NOMO-1 (cell line): Measurements from ENCODE around the gene TP53I3.
"Not testable (repeated sequence)": the region's sequence is repeated elsewhere in the genome, so short reads cannot be mapped to it uniquely, and the experiment has no call there.

Experiments
- DNase-seq, 2 experiments: peaks; one replicate each; lab custom pipeline; 2025; ENCODE audit not compliant: unreplicated experiment in 2 of 2; lab: John Stamatoyannopoulos, UW

The TP53I3 gene

GRCh38 chr2:24101992-24102391 lies 17.4 kb upstream of the TP53I3 start:
- DNase-seq: no peak

- DNase-seq: not testable (repeated sequence)
These were observed 16.1 kb upstream of the TP53I3 start for GRCh38 chr2:24100732-24101131.

GRCh38 chr2:24095171-24095677 lies 10.6 kb upstream of the TP53I3 start:
- not testable (repeated sequence) for DNase-seq

- not testable (repeated sequence) for DNase-seq
These were observed 8.6 kb upstream of the TP53I3 start for GRCh38 chr2:24093270-24093669.

- DNase-seq: peak; percentile 68 to 75
These were observed 4.3 kb upstream of the TP53I3 start for GRCh38 chr2:24088821-24089359.

GRCh38 chr2:24087032-24087431 lies 2.4 kb upstream of the TP53I3 start:
- DNase-seq: no peak

- no peak for DNase-seq
These were observed 1.6 kb upstream of the TP53I3 start for GRCh38 chr2:24086241-24086640.

GRCh38 chr2:24085200-24085489 lies 511 bp upstream of the TP53I3 start:
- no peak for DNase-seq

- DNase-seq: peak in 1 of 2 experiments; percentile 6
These were observed 858 bp downstream of the TP53I3 start for GRCh38 chr2:24083567-24084385.

GRCh38 chr2:24082787-24083566 lies 1.7 kb downstream of the TP53I3 start:
- no peak for DNase-seq

- no peak for DNase-seq
These were observed 3.9 kb downstream of the TP53I3 start for GRCh38 chr2:24080701-24081100.

- no peak for DNase-seq
These were observed 6.8 kb downstream of the TP53I3 start for GRCh38 chr2:24077879-24078278.

- peak in 1 of 2 experiments; percentile 11 for DNase-seq
These were observed 7.1 kb downstream of the TP53I3 start for GRCh38 chr2:24077535-24077877.

- DNase-seq: peak; percentile 66 to 68
These were observed 7.6 kb downstream of the TP53I3 start for GRCh38 chr2:24076849-24077534.

- peak; percentile 97 to 98 for DNase-seq
These were observed 8.5 kb downstream of the TP53I3 start, which contains the start of gene SF3B6 for GRCh38 chr2:24075915-24076848. Gene SF3B6 (minus strand): TSS chr2:24076326. CDS start chr2:24076229, 97 bp downstream.

- DNase-seq: no peak
These were observed 9.4 kb downstream of the TP53I3 start for GRCh38 chr2:24075259-24075658.

GRCh38 chr2:24073816-24074215 lies 10.8 kb downstream of the TP53I3 start:
- DNase-seq: no peak

- DNase-seq: no peak
These were observed 12.4 kb downstream of the TP53I3 start for GRCh38 chr2:24072259-24072658.

GRCh38 chr2:24065341-24065740 lies 19.3 kb downstream of the TP53I3 start:
- DNase-seq: no peak
